ENCODE measurements around the gene PIAS3.
"Not testable (repeated sequence)": the region's sequence is repeated elsewhere in the genome, so short reads cannot be mapped to it uniquely, and the experiment has no call there.

PIAS3 gene

DNA sequence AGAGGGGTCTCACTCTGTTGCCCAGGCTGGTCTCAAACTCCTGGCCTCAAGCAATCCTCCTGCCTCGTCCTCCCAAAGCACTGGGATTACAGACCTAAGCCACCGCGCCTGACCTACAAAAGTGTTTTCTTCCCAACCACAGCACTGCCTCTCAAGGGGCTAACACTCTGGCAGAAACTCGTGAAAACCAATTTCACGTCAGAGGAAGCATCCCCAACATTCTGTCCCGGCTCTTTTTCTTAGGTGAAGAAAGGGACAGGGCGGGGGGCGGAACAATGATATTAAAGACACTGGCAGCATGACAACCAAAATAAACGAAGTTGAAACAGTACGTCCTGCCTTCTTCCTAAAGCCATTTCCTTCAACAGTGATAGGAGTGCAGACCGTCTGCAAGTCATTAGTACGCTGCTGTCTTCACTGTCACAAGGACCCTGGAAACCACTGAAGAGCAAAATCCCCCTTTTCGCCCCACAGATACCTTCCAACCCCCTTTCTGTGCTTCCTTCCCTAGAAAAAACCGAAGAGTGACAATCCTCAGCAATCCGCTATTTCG lies 36.0 kb downstream of the PIAS3 start:
- not testable (repeated sequence) for DNase-seq

DNA sequence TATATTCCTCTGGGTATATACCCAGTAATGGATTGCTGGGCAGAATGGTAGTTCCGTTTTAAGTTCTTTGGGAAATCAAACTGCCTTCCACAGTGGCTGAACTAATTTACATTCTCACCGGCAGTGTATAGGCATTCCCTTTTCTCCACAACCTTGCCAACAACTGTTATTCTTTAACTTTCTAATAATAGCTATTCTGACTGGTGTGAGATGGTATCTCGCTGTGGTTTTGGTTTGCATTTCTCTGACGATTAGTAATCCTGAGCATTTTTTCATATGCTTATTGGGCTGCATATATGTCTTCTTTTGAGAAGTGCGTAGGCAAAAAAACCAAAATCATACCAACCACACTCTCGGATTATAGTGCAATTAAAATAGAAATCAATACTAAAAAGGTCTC lies 40.8 kb downstream of the PIAS3 start:
- DNase-seq = not testable (repeated sequence)

DNA sequence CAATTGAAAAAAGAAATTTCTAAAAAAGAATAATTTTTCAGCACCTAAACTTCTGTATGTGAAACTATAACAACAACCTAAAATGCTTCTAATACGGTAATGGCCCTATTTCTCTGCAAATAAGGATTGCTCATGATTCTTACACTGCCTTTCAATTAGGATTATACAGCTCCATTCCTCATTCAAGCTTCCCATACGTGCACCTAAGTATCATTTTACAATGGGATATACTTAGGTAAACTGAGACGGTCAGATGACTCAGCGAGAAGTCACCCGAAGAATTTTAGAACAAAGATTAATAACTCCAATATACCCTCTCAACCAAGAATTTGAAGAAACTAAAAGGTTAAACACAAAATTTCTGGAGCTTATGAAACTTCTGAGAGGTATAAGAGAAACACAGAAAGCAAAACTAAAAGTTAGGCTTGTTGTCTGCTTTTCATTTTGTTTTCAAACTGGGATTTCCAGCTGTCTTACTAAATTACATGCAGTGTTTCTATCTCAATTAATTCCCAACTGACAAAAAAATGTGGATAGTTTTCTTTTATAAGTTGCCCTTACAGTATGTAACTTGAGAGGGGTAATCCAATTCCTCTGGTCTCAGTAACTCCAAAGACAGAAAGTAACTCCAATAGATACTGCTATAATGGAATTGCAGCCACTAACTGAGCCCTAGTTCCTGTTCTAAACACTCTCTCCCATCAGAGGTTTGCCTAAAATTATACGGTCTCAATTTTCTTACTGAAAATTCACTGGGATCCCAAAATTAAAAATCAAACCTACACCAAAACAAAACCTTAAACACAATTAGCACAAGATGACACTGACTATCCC lies 45.7 kb downstream of the PIAS3 start:
- not testable (repeated sequence) for DNase-seq

DNA sequence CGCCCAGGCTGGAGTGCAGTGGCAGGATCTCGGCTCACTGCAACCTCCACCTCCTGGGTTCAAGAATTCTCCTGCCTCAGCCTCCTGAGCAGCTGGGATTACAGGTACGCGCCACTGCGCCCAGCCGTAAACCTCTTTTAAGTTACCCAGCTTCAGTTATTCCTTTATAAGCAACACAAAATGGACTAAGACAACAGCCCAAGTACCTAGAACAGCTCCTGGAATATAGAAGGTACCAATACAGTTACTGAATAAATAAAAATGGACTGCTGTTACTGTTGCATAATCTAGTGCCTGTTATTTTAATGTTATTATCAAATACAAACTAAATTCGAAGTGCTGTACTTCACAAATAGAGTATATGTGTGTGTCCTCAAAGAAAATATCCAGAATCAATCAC lies 52.0 kb downstream of the PIAS3 start:
- no peak for DNase-seq

DNA sequence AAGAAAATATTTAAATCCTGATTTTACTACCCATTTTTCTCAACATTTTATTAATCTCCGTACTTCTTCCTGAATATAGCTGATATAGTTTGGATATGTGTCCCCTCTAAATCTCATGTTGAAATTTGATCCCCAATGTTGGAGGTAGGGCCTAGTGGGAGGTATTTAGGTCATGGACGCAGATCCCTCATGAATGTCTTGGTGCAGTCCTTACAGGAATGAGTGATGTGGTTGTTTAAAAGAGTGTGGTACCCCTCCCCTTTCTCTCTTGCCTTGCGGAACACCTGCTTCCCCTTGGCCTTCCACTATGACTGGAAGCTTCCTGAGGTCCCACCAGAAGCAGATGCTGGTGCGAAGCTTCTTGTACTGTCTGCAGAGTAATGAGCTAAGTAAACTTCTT lies 52.5 kb downstream of the PIAS3 start:
- no peak for DNase-seq

DNA sequence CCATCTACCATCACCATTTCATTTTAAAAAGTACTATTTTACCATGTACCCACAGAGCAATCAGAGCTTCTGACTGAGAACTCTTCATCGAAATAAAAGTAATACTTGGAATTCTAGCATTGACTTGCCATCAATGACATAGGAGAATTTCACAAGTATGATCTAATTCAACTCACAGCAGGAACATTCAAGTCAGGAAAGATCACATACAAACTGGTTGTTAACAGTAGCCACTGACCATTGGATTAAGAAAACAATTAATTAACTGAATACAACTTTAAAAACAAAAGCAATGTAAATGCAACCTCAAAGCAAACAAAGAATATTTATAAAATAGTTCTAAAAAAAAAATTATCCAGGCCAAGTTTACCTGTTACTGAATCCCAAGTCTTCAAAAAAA lies 53.8 kb downstream of the PIAS3 start:
- DNase-seq = no peak

DNA sequence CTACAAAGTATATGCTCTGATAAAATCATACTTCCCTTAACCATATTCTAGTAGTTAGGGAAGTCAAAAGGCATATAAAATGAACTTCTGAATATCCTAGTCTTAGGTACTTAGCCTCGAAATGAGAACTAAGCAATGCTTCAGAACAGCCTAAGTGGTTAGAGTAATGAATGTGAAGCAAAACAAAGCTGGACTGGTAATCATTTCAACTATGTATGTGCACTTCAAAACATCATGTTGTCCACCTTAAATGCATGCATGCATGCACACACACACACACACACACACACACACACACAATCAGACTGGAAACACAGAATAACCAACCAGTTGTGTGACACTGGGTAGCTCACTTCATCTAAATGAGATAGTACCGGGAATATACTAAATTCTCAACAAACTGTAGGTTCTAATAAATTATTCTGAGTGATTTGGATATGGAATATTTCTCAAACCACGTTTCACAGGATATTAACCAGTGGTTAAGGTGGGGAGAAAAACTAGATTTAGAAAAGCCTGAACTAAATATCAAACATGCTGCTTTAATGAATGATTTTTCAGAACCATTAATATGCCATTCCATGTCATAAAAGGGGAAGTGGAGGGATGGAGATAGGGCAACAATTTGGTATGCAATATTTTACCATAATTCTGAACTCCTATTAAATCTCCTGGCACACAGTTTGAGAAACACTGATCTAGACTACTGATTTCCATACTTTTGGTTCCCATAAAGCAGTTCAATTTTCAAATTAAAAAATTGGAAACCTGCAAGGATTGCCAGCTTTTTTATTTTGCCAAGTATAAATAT lies 54.4 kb downstream of the PIAS3 start:
- DNase-seq = no peak

DNA sequence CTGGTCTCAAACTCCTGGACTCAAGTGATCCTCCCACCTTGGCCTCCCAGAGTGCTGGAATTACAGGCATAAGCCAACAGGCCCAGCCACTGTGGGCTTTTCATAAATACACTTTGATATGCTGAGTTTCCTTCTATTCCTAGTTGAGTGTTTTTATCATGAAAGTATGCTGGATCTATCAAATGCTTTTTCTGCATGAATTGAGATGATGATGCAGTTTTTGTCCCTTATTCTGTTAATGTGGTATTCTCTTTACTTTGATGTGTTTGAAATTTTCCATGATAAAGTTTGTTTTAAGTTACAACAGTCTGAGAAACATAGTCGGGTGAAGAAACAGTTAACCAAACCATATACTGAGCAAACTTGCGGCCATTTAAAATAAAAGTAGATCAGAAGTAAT lies 59.1 kb downstream of the PIAS3 start:
- DNase-seq = no peak

Measured in SHP77 treated with DMSO at 0.1 percent for 48 hours (cell line).